K562 (cell line): ENCODE data around the gene FAM187B. TPM values are rescaled to one million over a fixed set of nuclear protein-coding genes. Genes with fewer than 3 reads are reported as not detected.

Experiments
- ARHGAP35 ChIP-seq: fragments of 450-650 bp; IDR thresholded peaks from 2 replicates; pipeline ENCODE4 v1.6.1; 2018; ENCODE audit not compliant: partially characterized antibody
- MEIS2 ChIP-seq: fragments of 450-650 bp; IDR thresholded peaks from 2 replicates; pipeline ENCODE4 v1.6.1; 2014; ENCODE audit warnings: mild to moderate bottlenecking; ENCODE audit not compliant: partially characterized antibody
- MGA ChIP-seq: fragments of 450-650 bp; IDR thresholded peaks from 2 replicates; pipeline ENCODE4 v1.6.1; 2016; ENCODE audit warnings: mild to moderate bottlenecking, moderate library complexity
- MXD1 ChIP-seq: fragments of 250-450 bp; sonication (Bioruptor Pico); IDR thresholded peaks from 2 replicates; pipeline ENCODE4 v1.8.0; 2021; ENCODE audit warnings: borderline replicate concordance, mild to moderate bottlenecking, moderate library complexity; ENCODE audit not compliant: poor library complexity, severe bottlenecking
- SP2 ChIP-seq: IDR thresholded peaks from 2 replicates; pipeline ENCODE4 v1.6.1; 2011; ENCODE audit warnings: mild to moderate bottlenecking, low read depth, low read length, moderate library complexity; ENCODE audit not compliant: poor library complexity, severe bottlenecking; ENCODE audit errors: extremely low read depth
- TEAD4 ChIP-seq, 2 experiments: sonication (generic) in 1 of 2; formaldehyde crosslinking in 1 of 2; IDR thresholded peaks; 2 replicates each; pipeline versions ENCODE4 v1.6.1 to v1.8.0; 2012 to 2022; ENCODE audit warnings: borderline replicate concordance in 1 of 2, inconsistent platforms in 1 of 2, low read length in 1 of 2, mild to moderate bottlenecking in 1 of 2, missing genetic modification reagents in 1 of 2
- TFE3 ChIP-seq: fragments of 450-650 bp; formaldehyde crosslinking; IDR thresholded peaks from 2 replicates; pipeline ENCODE4 v1.4.0; 2020; ENCODE audit warnings: mild to moderate bottlenecking, mixed read lengths
- THRA ChIP-seq: fragments of 450-650 bp; IDR thresholded peaks from 2 replicates; pipeline ENCODE4 v1.6.1; 2017; ENCODE audit warnings: mild to moderate bottlenecking, moderate library complexity
- ZNF551 ChIP-seq: fragments of 250-450 bp; sonication (Bioruptor Pico); IDR thresholded peaks from 2 replicates; pipeline ENCODE4 v1.5.0; 2021; ENCODE audit warnings: mild to moderate bottlenecking, moderate library complexity
- polyA plus RNA-seq, 8 experiments: library from polyadenylated mRNA; depleted of rRNA in 4 of 8; stranded (reverse) in 5 of 8; unstranded in 3 of 8; fragments of >200 nt; fragmentation: Nextera tagmentation in 2 of 8; fragmentation: Illumina TruSeq in 1 of 8; extraction: Ambion mirVana in 2 of 8; extraction: Trizol in 1 of 8; gene quantifications; 2 replicates each; pipeline versions ENCODE4 v1.2.1 to v1.2.3, GENCODE V29; 2011 to 2014; ENCODE audit warnings: inconsistent platforms in 1 of 8, missing spikeins in 1 of 8
- total RNA-seq, 7 experiments: library from RNA; depleted of rRNA in 6 of 7; stranded (reverse); fragments of >200 nt in 6 of 7; fragmentation: Illumina TruSeq in 2 of 7; extraction: Trizol in 2 of 7; gene quantifications; 2 replicates each; pipeline versions ENCODE4 v1.2.1 to v1.2.3, GENCODE V29; 2011 to 2021; ENCODE audit warnings: low replicate concordance in 1 of 7
- TF ChIP-seq, protein P1 (sequence below): fragments of 250-450 bp; sonication (Bioruptor Pico); IDR thresholded peaks from 2 replicates; pipeline ENCODE4 v1.6.1; 2021; ENCODE audit warnings: mild to moderate bottlenecking

FAM187B gene
- total and polyA plus RNA-seq, 9 of the 15 experiments (the other 6 are each of a cell fraction or from before 2014, with no cell fraction given), result 0.04 to 0.09 TPM; not detected in 7

DNA sequence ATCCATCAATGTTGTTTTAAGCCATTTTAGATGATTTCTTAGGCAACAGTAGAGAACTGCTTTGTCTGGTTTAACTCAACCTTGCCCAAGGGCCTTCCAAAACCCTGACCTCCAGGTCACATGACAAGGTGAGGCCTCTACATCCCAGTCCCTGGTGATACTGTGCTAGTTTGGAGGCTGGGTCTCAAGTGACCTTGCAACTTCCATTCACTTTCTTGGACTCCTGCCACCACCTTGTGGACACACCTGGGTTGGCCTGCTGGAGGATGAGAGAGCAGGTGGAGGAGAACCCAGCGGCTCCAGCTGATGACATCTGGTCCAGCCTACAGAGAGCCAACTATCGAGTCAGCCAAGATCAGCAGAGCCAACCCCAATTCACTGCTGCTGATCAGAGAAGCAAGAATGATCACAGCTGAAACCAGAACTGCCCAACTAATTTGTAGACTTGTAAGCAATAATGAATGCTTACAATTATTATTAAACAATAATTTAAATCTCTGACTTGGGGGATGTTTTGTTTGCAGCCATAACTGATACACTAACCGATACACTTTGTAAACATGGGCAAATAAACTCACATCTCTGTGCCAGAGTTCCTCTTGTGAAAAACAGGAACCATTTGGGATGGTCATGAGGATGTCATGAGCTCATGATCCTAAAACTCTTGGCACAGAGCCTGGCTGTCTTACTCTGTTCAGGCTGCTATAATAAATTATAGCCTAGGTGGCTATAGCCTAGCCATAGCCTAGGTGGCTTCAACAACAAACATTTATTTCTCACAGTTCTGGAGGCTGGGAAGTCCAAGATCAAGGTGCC, 11.5 kb downstream of the FAM187B start (continued):
- TF ChIP-seq TFE3 (CRISPR knock-in tag) (peak; percentile 71), ARHGAP35 (no peak), SP2 (no peak), MGA (no peak), MXD1 (CRISPR knock-in tag) (no peak), THRA (no peak), TEAD4 (IDR thresholded peaks at IDR 0.05; ENCODE audit: low read length) (no peak), TEAD4 (CRISPR knock-in tag; IDR thresholded peaks at IDR 0.05; ENCODE audit: borderline replicate concordance) (no peak), ZNF551 (no peak), MEIS2 (peak; percentile 13)
- TF ChIP-seq, protein P1, sequence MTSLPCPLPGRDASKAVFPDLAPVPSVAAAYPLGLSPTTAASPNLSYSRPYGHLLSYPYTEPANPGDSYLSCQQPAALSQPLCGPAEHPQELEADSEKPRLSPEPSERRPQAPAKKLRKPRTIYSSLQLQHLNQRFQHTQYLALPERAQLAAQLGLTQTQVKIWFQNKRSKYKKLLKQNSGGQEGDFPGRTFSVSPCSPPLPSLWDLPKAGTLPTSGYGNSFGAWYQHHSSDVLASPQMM, result no peak
